Ascending aorta (tissue), 2 donors: Measurements from ENCODE around the gene TAMM41. TPM values are rescaled to one million over a fixed set of nuclear protein-coding genes. Genes with fewer than 3 reads are reported as not detected.

ENCODE experiments used
- DNase-seq, 2 donors: peaks; one replicate each; pipeline ENCODE4 v3.0.0-alpha.2; 2019; ENCODE audit warnings: low spot score in 2 of 2
- H3K27ac ChIP-seq, 2 donors: fragments of 200-600 bp; sonication (generic); one replicate each; pipeline ENCODE4 v1.5.1; 2016 to 2017; ENCODE audit warnings: mild to moderate bottlenecking in 1 of 2
- H3K27me3 ChIP-seq: fragments of 200-600 bp; sonication (generic); one replicate; pipeline ENCODE4 v1.5.1; 2017
- H3K36me3 ChIP-seq, 2 donors: fragments of 200-600 bp; sonication (generic); one replicate each; pipeline ENCODE4 v1.5.1; 2016
- H3K4me1 ChIP-seq, 2 donors: fragments of 200-600 bp; sonication (generic); one replicate each; pipeline ENCODE4 v1.5.1; 2016 to 2017; ENCODE audit warnings: mild to moderate bottlenecking in 1 of 2
- H3K4me3 ChIP-seq, 2 donors: fragments of 200-600 bp; sonication (generic); one replicate each; pipeline ENCODE4 v1.5.1; 2016 to 2017; ENCODE audit warnings: mild to moderate bottlenecking in 1 of 2
- H3K9me3 ChIP-seq, 2 donors: fragments of 200-600 bp; sonication (generic); one replicate each; pipeline ENCODE4 v1.5.1; 2016
- CTCF ChIP-seq, 3 experiments: fragments of 200-600 bp in 2 of 3; fragments of 450-650 bp in 1 of 3; sonication (generic) in 2 of 3; IDR thresholded peaks; one replicate each; pipeline ENCODE4 v1.5.1; 2016 to 2019; ENCODE audit warnings: antibody characterized with exemption in 3 of 3, mild to moderate bottlenecking in 1 of 3, moderate library complexity in 1 of 3
- intact Hi-C: fragments of 100-400 bp; cut with DNase I; formaldehyde crosslinking; loops from one replicate; pipeline ENCODE4 v1.15.1; 2023
- total RNA-seq: library from RNA; depleted of rRNA; stranded (reverse); fragments of >200 nt; gene quantifications from one replicate; pipeline ENCODE4 v1.1.0, GENCODE V29; 2016

The TAMM41 gene
- total RNA-seq, 1 donor from 2014 or later = 3.1 TPM

- H3K36me3 ChIP-seq = peaks cover 14 to 54% of the 10 kb centered on the region in 2 donors
- TF ChIP-seq CTCF (IDR thresholded peaks at IDR 0.05) = no peak
- no peak overlapping the region for H3K4me3 ChIP-seq
- H3K27ac ChIP-seq = no peak overlapping the region
- H3K9me3 ChIP-seq = no peaks in the 10 kb centered on the region
- intact Hi-C loops = no loop called here
- no peaks in the 10 kb centered on the region for H3K27me3 ChIP-seq
- H3K4me1 ChIP-seq = no peaks in the 10 kb centered on the region
- DNase-seq = no peak
Observed at GRCh38 chr3:11808231-11808630, 38.5 kb downstream of the TAMM41 start.

- Histone ChIP-seq H3K27me3 (no peaks in the 10 kb centered on the region), H3K36me3 (peaks cover 9 to 53% of the 10 kb centered on the region in 2 donors), H3K27ac (no peak overlapping the region), H3K4me1 (no peaks in the 10 kb centered on the region), H3K4me3 (no peak overlapping the region), H3K9me3 (peaks cover 0 to 2% of the 10 kb centered on the region in 2 donors)
- intact Hi-C loops = no loop called here
- no peak for DNase-seq
- TF ChIP-seq CTCF (IDR thresholded peaks at IDR 0.05) = no peak
Observed at GRCh38 chr3:11807686-11808085, 39.0 kb downstream of the TAMM41 start.

- H3K36me3 ChIP-seq = peaks cover 12 to 62% of the 10 kb centered on the region in 2 donors
- H3K4me1 ChIP-seq = no peaks in the 10 kb centered on the region
- no peak for DNase-seq
- intact Hi-C loops = no loop called here
- peaks cover 0 to 2% of the 10 kb centered on the region in 2 donors for H3K9me3 ChIP-seq
- no peak for TF ChIP-seq CTCF (IDR thresholded peaks at IDR 0.05)
- H3K4me3 ChIP-seq = no peak overlapping the region
- no peaks in the 10 kb centered on the region for H3K27me3 ChIP-seq
- no peak overlapping the region for H3K27ac ChIP-seq
Observed at GRCh38 chr3:11805716-11806115, 41.0 kb downstream of the TAMM41 start.

GRCh38 chr3:11803977-11804892 is 42.5 kb downstream of the TAMM41 start:
- Histone ChIP-seq H3K4me1 (no peaks in the 10 kb centered on the region), H3K4me3 (no peak overlapping the region), H3K27ac (no peak overlapping the region), H3K9me3 (peaks cover 2 to 9% of the 10 kb centered on the region in 2 donors), H3K27me3 (no peaks in the 10 kb centered on the region), H3K36me3 (peaks cover 12 to 70% of the 10 kb centered on the region in 2 donors)
- DNase-seq = no peak
- TF ChIP-seq CTCF (IDR thresholded peaks at IDR 0.05) = peak; percentile 61 to 77 (median 61)
- intact Hi-C loops = loop anchor here (1.0 to 5.0 kb wide), 2 partner anchors 152 to 425 kb away; no protein-coding TSS in a partner anchor

GRCh38 chr3:11799791-11800190 is 46.9 kb downstream of the TAMM41 start:
- Histone ChIP-seq H3K36me3 (peaks cover 9 to 50% of the 10 kb centered on the region in 2 donors), H3K9me3 (peaks cover 2 to 9% of the 10 kb centered on the region in 2 donors), H3K27me3 (no peaks in the 10 kb centered on the region), H3K27ac (no peak overlapping the region), H3K4me1 (no peaks in the 10 kb centered on the region), H3K4me3 (no peak overlapping the region)
- no peak for DNase-seq
- intact Hi-C loops = loop anchor here (5.0 kb wide), 1 partner anchor 147 kb away; no protein-coding TSS in a partner anchor
- TF ChIP-seq CTCF (IDR thresholded peaks at IDR 0.05) = no peak
